ENCODE data around the gene PLAAT3.

DNA sequence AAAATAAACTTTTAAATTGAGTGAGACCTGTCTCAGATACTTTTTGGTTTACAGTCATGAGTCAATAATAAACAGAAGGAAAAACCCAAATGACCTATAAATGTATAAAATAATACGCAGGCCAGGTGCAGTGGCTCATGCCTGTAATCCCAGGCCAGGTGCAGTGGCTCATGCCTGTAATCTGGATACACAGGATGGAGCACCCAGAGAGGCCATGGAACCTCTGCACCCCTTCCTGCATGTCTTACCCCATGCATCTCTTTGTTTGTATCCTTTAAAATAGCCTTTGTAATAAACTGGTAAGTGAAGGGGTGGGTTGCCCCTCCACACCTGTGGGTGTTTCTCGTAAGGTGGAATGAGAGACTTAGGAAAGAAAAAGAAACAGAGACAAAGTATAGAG lies 86.6 kb downstream of the PLAAT3 start:
- TF ChIP-seq CTCF (IDR thresholded peaks at IDR 0.05; ENCODE audit: low read depth, low read length, missing input control), result no peak
- TF ChIP-seq GABPA (IDR thresholded peaks at IDR 0.05 in 1 of 2, conservative IDR thresholded peaks at IDR 0.05 in 1 of 2), result no peak
- TF ChIP-seq RAD21 (IDR thresholded peaks at IDR 0.05), result no peak
- TF ChIP-seq RXRA (IDR thresholded peaks at IDR 0.05), result no peak
- TF ChIP-seq ATF3 (IDR thresholded peaks at IDR 0.05), result no peak

Data from liver (tissue), 3 donors.